HG02884 (cell line): ENCODE data around the gene CNTNAP2.
"Not testable (repeated sequence)": the region's sequence is repeated elsewhere in the genome, so short reads cannot be mapped to it uniquely, and the experiment has no call there.

ENCODE experiments used
- ATAC-seq: cut with Tn5 transposase; IDR thresholded peaks from one replicate; pipeline ENCODE4 v1.9.1; 2021; ENCODE audit warnings: mild to moderate bottlenecking, moderate library complexity; ENCODE audit not compliant: unreplicated experiment

The CNTNAP2 gene

GRCh38 chr7:148390381-148390780 is 2273.8 kb downstream of the CNTNAP2 start:
- no peak for ATAC-seq

DNA sequence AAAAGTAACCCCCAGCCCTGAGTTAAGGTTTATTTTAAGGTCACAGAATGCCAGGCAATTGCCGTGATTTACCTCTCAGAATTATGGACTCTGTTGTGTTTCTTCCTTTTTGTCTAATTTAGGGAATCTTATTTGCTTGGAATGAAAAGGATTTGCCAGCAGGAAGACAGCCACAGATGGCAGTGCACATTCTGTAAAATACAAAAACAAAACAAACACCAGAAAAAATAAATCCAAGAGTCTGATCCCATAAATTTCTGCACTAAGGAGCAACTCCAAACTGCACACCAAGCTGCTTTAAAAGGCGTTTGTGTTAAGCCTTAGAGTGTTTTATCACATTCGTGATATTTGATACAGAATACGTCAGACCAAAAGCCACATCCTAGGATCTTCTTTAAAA is 2275.0 kb downstream of the CNTNAP2 start:
- ATAC-seq: no peak

- no peak for ATAC-seq
Observed at GRCh38 chr7:148394582-148394981, 2278.0 kb downstream of the CNTNAP2 start.

- no peak for ATAC-seq
Observed at GRCh38 chr7:148395352-148395811, 2278.8 kb downstream of the CNTNAP2 start.

- no peak for ATAC-seq
Observed at GRCh38 chr7:148395990-148396716, 2279.6 kb downstream of the CNTNAP2 start.

DNA sequence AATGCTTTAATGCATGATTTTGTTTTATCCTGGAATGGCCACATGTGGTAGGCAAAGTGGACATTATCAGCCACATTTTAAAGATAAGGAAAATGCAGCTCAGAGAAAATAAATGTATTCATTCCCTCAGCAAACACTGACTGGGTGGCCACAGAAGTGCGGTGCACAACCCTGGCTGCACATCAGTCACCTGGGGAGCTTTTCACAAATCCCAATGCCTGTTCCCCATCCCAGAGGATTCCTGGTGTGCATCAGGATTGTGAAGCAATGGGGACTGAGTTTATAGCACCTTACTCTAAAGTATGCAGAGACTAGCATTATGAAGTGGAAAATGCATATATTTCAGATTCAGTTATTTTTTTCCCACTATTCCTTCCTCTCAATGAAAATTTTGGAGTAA is 2280.5 kb downstream of the CNTNAP2 start:
- no peak for ATAC-seq

DNA sequence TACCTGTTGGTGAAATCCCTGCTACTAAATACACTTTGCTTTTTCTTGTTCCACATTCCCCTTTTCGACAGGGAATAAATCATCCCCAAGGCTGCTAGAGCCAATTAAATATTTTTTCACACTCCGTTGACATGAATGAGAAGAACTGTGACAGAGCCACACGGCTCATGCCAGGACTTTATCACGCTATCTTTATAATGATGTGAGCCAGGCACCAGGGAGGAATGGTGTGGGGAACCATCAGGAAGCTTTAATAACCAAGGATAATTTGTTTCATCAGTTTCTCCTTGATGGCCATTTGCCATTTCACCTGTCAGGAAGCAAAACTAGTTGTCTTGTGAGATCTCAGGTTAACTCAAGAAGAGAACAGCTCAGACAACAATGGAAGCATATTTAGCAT is 2280.9 kb downstream of the CNTNAP2 start:
- ATAC-seq: no peak

- ATAC-seq: no peak
Observed at GRCh38 chr7:148397985-148398384, 2281.4 kb downstream of the CNTNAP2 start.

DNA sequence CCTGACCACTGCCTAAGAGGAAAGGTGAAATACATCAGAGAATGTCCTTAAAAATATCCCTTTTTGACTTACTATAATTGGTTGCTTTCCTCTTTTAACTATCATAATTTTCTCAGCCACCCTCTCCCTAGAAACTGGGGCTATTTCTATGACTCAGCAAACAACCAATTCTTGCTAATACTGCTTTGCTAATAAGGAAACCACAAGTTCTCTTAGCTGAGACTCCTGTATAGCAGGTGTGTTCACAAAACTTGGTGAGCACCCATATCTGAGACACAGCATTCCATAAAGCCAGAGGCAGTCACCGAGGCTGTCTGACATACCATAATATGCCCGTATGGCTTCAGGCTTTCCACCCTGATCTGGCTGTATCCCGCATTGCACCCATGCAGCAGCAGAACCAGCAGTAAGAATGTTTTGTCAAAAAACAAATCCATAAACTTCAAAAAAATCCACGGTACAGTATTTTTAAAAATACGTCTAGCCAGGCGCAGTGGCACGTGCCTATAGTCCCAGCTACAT is 2282.3 kb downstream of the CNTNAP2 start:
- peak; percentile 95 for ATAC-seq

DNA sequence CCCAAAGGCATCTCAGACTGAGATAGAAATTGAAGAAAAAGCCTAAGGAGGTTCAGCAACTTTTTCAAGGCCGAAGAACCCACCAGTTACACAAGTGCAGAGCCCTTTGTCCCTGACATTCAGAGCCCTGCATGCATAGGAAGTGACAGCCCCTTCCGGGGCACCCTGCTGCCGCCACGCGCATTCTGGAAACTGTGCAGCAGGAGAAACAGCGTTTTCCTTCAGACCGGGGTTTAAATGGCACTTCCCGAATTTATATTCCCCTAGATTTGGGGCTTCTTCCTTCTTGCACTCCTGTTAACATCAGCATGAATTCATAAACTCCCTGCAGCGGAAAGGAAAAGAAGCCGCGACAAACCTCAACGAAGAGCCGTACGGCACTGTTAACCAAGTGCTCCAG is 2283.5 kb downstream of the CNTNAP2 start:
- no peak for ATAC-seq

DNA sequence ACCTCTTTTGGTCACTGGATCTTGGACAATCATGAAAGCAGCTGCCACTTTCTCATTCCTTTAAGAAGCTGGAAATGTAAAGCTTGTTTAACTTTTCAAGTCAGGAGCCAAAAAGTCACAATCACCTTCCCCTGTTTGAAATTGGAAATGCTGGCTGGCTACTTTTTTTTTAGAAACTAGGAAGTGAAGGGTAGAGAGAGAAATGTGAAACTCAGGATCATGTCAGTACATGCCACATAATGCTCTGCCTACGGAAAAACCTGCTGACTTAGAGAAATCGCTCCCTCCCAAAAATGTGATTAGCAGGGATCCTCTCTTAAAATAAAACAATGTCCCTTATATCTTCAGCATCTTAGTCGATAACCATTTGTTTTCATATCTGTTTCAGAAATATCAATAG is 2285.6 kb downstream of the CNTNAP2 start:
- ATAC-seq: no peak

DNA sequence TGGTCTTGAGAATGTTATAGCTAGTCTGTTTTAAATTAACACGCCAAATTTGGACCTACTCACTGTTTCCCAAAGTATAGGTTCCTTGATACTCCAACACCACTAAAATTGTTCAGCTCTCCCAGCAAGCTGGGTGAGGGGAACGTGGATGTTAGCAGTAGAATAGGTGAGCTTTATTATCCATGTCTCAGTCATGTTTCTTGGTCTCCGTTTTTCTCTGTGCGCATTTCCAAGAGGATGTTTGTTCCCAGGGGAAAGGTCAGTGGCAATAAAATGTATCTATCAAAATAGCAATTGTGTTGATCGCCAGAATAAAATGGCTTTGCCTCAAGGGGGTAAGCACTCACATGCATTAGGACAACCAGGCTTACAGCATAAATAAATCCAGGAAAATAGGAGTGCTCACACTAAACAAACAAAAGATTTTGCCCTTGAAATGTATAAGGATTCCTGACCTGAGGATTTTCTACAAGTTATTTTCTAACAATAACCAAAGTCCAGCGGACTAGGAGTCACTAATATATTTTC is 2286.9 kb downstream of the CNTNAP2 start:
- no peak for ATAC-seq

DNA sequence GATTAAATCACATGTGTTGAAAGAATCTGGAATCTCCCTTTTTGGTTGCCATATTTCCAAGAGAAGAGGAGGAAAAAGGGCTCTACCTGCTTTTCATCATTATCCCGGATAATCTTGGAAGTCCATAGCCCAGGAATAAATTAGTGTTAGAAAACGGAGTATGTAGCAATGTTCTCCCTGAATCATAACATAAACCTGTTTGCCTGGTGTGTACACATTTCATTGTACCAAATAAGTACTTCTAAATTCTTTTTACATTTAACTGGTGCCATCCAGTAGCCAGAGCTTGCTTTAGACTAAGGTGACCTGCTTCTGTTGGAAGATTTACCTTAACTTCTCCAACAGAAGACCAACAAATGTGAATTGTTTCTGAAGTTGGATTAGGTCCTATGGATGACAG is 2291.7 kb downstream of the CNTNAP2 start:
- ATAC-seq: no peak

- ATAC-seq: no peak
Observed at GRCh38 chr7:148410905-148411304, 2294.3 kb downstream of the CNTNAP2 start.

DNA sequence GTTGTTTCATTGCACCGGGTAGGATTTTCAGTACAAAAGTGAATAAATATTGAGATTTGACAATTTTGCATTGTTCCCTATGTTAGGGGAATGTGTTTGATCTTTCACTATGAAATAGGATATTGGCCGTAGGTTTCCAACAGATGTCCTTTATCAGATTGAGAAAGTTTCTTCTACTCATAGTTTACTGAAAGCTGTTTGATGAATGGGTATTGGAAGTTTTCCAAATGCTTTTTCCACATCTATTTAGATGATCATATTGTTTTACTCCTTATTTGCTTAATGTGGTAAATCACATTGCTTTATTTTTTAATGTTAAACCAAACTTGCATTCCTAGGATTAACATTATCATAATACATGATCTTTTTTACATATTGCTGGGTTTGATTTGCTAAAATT is 2296.1 kb downstream of the CNTNAP2 start:
- ATAC-seq: no peak

GRCh38 chr7:148419856-148420832 is 2303.5 kb downstream of the CNTNAP2 start:
- peak; percentile 95 for ATAC-seq

DNA sequence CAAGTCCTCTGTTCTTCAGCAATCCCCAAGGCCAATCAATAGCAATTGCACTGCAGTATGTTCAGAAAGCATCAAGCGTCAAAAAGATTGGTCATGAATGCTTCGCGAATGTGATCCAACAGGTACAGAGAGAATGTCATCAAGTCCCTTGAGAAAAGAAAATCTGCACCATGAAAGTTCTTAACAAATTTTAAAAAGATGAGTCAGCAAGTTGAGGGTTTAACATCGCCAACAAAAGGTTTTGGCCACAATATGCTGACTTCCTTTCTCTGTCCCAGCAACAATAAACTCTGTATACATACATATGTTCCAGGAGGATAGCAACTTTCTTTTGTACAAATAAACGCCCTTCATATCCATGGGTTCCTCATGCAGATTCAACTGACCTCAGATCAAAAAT is 2305.4 kb downstream of the CNTNAP2 start:
- ATAC-seq: no peak

GRCh38 chr7:148426393-148426792 is 2309.8 kb downstream of the CNTNAP2 start:
- ATAC-seq: not testable (repeated sequence)

GRCh38 chr7:148430690-148431089 is 2314.1 kb downstream of the CNTNAP2 start:
- not testable (repeated sequence) for ATAC-seq

DNA sequence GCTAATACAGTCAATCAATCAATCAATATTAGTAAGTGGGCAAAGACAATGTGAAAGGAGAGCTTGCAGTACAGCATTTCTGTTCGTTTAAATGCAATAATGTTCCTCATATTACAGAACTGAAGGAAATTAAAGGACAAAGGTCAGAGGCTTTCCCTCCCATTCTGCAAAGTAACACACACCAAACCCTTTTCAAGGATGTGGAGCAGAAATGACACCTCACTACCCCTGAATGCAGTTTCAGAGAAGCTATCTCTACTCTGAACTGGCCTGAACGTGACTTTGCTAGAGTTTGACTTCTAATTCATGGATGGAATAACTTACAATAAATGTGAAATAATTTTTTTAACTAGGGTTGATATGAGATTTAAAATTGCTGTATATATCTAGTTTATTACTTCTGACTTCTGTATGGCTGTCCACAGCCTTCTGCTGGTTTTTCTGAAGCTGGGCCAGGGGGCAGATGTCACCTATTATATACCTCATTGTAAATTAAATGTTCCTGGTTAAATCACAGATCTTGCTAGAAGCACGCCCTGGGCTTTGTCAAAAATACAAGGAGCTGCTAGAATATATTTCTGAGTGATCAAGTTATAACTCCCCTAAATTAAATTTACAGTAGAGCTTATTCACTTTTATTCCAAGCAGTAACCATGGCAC is 2317.1 kb downstream of the CNTNAP2 start:
- no peak for ATAC-seq
